GM12801 (cell line): ENCODE results near the gene NES.

Experiments
- TF ChIP-seq, protein P1 (sequence below): IDR thresholded peaks from one replicate; pipeline ENCODE4 v1.5.1; 2011; ENCODE audit warnings: control low read depth; ENCODE audit not compliant: insufficient read length; ENCODE audit errors: extremely low read depth

Gene NES

DNA sequence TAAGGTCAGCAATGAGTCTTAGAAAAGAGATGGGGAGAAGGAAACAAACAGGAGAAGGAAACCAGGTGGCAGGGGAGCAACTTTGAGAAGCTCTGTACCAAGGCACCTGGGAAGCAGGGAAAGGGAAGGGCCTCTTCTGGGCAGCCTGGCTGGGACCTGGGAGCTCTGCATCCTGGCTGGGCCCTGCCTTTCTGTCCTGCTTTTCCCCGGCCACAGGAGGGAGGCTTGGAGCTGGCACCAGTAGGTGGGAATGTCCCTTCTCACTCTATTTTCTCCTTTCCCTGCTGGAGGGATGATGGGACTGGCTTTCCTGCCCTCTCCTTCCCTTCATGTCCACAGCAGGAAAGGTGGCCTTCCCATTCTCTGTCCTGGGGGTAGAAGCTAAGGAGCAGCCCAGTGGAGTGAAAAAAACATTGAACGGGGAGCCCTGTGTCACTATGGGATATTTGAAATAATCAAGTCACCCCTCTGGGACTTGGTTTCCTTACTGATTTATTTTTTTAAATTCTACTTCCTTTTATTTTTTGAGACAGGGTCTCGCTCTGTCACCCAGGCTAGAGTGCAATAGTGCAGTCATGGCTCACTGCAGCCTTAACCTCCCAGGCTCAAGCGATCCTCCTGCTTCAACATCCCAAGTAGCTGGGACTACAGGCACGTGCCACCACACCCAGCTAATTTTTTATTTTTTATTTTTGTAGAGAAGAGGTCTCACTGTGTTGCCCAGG is 5.1 kb upstream of the NES start:
- TF ChIP-seq, protein P1, sequence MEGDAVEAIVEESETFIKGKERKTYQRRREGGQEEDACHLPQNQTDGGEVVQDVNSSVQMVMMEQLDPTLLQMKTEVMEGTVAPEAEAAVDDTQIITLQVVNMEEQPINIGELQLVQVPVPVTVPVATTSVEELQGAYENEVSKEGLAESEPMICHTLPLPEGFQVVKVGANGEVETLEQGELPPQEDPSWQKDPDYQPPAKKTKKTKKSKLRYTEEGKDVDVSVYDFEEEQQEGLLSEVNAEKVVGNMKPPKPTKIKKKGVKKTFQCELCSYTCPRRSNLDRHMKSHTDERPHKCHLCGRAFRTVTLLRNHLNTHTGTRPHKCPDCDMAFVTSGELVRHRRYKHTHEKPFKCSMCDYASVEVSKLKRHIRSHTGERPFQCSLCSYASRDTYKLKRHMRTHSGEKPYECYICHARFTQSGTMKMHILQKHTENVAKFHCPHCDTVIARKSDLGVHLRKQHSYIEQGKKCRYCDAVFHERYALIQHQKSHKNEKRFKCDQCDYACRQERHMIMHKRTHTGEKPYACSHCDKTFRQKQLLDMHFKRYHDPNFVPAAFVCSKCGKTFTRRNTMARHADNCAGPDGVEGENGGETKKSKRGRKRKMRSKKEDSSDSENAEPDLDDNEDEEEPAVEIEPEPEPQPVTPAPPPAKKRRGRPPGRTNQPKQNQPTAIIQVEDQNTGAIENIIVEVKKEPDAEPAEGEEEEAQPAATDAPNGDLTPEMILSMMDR = no peak

DNA sequence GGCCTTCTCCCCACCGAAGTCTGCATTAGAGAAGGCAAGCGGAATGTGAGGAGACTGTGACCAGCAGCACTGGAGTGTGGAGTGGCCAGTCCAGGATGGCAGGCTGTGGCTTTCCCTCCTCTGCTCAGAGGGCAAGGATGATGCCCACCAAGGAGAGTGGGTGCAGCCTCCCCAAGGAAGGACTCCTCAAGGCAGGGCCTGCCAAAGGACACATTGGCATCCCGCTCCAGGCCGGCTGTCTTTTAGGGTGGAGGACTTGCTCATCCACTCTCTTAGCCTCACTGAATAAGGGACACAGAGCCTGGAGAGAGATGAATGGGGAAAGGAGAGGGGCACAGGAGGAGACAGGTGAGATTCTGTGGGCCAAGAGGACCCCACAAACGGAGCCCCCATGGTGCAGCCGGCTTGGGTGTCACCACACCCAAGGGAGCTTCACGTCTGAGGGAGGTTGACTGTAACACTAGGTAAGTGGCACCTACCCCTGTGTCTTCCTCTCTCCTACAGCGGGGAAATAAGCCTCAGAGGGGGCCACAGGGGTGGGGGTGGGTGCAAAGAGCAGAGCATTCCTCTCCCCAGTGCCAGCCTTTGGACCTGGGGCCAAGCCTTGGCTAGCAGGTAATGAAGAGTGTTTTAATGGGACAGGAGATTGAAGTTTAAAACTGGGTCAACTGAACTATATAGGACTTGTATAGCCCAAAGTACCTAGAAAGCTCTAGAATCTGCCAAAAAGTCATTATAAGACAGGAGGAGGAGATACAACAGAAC is 4.2 kb upstream of the NES start:
- TF ChIP-seq, protein P1 = no peak

DNA sequence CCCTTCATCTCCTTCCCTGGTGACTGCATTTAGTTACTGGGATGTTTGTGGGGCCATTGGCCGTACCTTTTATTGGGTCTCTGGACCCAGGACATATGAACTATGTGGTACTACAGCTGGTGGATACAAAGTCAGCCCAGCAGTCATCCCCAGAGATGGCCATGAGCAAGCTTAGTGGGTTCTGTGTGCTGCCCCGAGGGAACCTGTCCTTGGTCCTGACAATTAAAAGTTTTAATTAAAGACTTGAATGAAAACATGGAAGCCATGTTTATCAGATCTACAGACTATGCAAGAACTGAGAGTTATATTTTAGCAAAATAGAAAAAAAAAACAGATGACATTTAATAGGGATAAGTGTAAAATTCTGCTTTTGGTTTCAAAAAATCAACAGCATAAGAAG is 2.8 kb upstream of the NES start:
- TF ChIP-seq, protein P1 = no peak

DNA sequence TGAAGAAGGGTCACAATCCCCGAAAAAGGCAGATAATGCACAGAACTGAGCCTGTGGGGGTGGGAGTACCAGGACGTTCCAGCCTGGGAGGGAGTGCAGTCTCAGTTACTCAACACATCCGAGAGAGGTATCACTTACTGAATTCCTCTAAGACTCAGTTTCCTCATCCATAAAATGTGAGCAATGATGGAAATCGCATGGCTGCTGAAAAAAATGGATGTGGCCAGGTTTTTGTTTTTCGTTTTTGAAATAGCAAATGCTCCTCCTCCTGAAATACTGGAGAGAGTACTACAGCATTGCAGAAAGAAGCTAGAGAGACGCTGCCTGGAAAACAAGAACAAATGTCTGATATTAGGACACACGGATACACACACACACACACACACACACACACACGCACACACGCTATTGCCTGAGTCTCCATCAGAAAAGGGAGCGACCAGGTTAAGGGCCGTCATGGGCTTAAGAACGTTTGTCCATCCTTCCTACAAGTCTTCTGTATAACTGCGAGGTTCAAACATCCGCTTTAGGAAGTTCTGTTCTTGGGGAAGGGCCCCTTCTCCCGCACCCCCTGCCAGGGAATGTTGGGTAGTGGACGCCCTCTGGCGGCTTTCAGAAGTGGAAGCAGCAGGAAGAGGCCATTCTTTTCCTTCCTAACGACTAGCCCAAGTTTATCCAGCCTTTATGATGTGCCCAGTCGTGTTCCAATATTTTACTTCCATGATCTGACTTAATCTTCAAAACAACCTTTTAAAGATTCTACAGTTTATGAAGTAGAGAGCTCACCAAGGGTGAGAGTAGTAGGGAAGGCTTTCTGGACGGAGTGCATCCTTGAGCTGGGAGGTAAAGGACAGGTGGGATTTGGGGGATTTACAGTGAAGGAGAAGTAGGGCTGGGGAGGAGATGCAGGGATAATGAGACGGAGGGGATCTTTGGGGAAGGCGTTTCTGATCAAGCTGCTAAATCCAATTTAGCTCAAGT is 699 bp upstream of the NES start:
- TF ChIP-seq, protein P1 = no peak

DNA sequence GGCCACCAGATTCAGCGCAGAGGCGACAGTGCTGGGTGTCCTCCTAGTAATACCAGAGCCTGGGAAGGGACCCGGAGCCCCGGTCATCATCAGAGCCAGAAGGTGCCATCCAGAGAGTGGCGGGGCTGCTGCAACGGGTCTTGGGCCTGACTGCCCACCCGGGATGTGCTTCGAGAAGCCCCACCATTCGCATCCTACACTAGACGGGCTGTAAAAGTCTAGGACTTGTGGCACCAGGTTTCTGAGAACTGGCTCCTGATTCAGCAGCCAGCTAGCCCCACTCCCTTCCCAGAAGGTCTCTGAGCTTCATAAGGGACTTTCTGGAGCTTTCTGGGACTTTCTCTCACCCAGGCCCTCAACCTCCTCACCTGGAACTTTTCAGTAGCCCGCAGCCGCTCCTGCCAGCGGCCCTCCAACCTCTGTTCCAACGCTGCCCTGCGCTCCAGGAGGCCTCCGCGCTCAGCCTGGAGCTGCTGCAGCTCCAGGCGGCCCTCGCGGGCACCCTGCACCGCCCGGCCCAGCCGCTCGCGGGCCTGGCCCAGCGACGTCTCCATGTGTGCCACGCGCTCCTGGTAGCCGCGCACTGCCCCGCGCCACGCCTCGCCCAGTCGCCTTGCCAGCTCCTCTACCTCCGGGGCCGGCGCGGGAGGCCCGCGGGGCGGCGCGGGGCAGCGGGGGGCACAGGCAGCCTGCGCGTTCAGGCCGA is 940 bp downstream of the NES start:
- TF ChIP-seq, protein P1 = no peak

DNA sequence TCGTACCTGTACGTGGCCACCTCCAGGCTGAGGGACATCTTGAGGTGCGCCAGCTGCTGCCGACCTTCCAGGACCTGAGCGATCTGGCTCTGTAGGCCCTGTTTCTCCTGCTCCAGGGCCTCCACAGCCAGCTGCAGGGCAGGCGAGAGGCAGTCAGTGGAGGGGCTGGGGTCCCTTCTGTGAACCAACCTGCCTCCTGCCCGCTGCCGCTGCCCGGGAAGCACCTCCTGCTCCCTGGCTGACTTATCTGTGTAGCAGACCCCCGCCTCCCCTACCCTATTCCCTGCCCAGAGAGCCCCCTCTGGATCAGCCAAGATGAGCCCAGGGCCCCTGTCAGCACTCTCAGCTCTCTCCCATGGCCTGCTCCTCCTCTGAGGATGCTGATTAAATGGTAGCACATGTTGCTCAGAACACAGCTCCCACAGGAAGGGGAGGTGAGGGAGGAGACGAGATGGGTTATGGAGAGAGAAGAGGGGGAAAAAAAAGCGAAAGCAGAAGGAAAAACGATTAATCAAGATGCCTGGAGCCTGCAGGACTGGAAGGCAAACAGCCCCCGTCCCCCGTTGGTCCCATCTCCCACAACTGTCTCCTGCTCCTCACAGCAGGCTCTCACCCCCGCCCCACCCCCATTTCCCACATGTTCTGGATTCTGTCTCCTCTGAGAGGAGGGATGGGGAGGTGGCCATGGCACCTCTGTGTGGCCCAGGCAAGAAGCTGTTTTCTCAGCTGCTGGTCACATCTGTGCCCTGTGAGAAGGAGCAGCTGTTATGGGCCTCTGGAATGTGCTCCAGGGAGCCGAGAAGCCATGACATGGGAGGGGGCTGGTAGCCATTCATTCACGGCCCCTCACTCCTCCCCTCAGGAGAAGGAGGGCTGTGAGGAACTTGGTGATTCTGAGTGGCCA is 1.7 kb downstream of the NES start:
- TF ChIP-seq, protein P1 = no peak
